IPS-NIHi7 (cell line): ENCODE results near the gene MST1.
A peak's percentile ranks its signal among the peaks of the same experiment; 100 is the strongest.
"Not testable (repeated sequence)": the region's sequence is repeated elsewhere in the genome, so short reads cannot be mapped to it uniquely, and the experiment has no call there.

Experiments used
- DNase-seq: peaks from one replicate; pipeline ENCODE4 v3.0.0; 2012; ENCODE audit warnings: mixed read lengths; ENCODE audit errors: extremely low spot score

The MST1 gene

DNA sequence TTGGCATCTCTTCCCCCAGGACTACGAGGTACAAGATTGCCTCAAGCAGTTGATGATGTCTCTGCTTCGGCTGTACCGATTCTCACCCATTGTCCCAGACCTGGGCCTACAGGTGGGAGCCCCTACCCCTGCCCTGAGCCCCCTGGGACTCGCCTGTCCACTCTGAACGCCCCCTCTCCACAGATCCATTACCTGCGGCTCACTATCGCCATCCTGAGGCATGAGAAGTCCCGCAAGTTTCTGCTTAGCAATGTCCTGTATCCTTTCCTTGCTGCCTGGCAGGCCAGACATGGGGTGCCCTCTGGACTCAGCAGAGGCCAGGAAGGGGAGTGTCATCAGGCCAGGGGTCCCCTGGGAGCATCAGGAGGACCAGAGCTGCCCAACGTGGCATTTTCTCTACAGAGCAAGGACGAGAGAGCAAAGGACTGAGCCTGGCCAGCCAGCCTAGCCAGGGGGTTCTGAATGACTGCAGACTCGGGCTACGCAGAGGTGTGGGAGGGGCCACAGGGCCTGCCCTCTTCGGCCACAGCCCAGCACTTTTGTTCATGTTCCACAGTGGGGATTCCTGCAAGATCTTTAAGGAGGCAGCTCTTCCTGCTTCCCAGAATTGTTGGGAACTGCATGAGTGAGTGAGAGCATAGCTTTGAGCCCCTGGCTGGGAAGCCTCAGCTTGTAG lies 11.3 kb upstream of the MST1 start:
- DNase-seq: peak; percentile 52

GRCh38 chr3:49700014-49700413 lies 10.7 kb upstream of the MST1 start:
- DNase-seq: no peak

DNA sequence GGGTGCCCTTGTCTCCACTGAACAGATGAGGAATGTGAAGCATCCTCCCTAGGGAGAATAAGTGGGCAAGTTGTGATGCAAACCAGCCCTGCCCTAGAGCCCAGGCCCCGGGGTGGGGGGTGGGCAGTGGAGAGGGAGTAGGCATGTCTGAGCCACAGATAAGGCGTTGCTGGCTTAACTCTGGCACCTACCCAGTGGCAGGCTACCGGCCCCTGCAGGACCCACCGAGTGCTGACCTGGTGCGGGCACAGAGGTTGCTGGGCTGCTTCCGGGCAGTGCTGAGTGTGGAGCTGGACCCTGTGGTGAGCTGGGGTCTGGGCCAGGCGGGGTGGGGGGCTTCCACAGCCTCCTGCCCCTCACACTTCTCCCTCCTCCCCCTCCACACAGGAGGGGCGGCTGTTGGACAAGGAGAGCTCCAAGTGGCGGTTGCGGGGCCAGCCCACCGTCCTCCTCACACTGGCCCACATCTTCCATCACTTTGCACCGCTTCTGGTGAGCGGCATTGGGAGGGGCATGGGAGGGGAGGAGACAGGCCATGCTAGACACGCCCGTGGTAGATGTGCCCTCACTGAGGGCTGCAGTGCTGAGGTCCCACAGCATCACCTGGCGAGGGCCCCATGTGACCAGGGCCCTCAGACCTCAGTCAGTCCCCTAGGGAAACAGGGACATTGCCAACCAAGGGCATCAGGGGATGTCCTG lies 10.2 kb upstream of the MST1 start:
- DNase-seq: no peak

DNA sequence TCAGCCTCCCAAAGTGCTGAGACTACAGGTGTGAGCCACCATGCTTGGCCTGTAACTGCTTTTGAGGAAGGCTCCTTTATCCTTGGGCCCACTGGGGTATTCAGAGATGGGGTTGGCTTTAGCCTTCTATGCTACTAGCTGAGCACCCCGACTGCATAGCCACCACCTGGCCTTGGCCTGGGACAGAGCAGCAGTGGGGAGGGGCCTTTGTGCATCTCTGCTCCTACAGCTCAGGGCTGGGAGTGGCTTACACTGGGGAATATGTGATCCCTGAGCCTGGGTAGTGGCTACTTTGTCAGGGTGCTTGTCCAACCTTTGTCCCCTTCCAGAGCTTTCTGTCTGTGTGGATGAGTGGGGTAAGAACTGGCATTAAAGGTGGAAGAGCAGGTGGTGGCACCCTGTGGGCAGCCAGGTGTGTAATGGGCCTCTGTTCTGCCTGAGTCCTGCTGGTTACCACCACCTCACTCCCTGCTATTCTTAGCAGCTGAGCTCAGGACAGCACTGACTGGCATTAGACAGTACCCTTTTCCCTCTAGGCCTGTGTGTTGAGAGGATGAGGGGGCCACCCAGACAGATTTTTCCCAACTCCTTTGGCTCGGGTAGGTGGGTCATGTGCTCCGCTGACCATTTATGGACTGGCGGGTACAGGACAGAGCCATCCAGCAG lies 6.2 kb upstream of the MST1 start:
- DNase-seq: not testable (repeated sequence)

GRCh38 chr3:49694409-49695070 lies 5.3 kb upstream of the MST1 start:
- DNase-seq: not testable (repeated sequence)

DNA sequence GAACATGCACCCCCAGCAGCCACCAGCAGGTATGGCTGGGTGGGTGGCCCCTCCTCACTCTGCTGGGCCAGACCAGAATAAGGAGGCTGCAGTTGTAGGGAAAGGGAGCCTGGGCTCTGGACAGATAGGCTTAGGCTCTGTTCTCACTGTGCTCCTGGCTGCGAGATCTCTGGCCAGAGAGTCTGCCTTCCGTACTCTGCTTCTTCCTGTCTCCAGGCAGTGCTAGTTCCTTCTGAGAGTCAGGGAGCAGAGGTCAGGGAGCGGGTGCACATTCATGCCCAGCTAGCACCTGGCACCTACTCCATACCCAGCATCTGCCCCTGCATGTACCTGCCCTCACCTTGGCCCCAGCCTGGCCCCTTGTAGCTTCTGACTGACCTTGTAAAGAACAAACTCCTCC lies 2.2 kb upstream of the MST1 start:
- DNase-seq: not testable (repeated sequence)

- DNase-seq: not testable (repeated sequence)
Measured at GRCh38 chr3:49690856-49691255, 1.6 kb upstream of the MST1 start.

GRCh38 chr3:49689908-49690624 lies 792 bp upstream of the MST1 start:
- DNase-seq: not testable (repeated sequence)

DNA sequence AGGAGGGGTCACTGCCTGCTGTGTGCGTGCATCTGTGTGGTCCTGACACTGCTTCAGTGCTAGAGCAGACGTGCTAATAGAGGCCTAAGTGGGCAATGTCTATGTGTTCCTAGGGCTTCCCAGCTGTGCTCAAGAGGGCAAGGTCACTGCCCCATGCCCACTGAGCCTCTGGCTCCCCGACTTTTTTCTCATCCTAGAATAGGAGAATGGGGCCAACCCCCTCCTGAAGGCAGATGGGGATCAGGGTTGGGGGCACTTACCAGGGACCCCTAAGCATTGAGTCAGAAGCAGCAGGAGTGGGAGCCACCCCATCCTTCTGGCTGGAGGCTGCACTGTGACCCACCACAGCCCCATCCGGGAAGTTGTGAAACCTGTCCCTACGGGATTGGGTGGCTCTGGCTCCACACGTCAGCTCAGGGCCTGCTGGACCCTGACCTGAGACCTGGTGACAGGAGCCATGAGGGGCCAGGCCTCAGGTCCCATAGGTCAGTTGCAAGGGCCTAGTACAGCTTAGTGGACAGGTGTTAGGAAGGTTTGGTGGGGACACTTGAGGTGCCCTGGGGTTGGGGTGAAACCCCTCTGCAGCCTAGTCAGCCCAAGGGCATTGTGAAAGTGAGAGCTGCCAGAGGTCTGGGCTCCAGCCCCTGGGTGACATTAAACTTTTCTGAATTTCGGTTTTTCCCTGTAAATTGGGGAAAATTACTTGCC lies 782 bp downstream of the MST1 start:
- not testable (repeated sequence) for DNase-seq

DNA sequence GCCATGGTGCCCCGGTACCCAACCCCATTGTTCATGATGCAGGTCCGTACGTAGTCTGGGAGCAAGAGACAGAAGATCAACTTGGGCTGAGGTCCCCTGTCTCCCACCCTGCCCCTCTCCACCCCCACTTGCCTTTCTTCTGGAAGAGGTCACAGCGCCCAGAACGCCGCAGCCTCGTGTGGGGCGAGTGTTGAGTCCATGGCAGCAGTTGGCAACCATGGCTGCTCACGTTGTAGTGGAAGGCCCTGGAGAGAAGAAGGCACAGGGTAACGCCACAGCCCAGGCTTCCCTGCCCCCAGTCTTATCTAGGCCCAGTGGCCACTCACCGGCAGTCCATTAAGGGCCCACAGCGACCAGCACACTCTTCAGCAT lies 1.9 kb downstream of the MST1 start:
- DNase-seq: not testable (repeated sequence)

GRCh38 chr3:49686769-49687423 lies 2.4 kb downstream of the MST1 start:
- DNase-seq: peak; percentile 74

- peak; percentile 33 for DNase-seq
Measured at GRCh38 chr3:49686346-49686745, 2.9 kb downstream of the MST1 start.

DNA sequence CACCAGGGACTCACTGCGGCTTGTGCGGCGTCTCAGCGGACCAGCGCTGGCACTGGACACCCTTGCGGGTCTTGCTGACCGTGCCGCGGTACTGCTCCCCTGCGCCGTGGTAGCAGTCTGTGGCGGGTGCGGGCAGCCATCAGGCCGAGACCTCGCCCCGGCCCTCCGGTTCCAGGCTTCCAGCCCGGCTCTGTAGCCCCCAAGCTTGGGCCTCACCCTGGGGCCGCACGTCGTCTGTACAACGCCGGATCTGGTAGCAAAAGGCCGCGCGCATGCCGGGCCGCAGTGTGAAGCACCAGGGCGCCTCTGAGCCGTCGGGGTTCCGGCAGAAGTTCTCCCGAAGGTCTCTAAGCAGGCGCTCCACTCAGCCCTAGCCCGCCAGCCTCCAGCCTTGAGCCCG lies 3.4 kb downstream of the MST1 start:
- DNase-seq: not testable (repeated sequence)

GRCh38 chr3:49685103-49685502 lies 4.2 kb downstream of the MST1 start:
- DNase-seq: not testable (repeated sequence)

DNA sequence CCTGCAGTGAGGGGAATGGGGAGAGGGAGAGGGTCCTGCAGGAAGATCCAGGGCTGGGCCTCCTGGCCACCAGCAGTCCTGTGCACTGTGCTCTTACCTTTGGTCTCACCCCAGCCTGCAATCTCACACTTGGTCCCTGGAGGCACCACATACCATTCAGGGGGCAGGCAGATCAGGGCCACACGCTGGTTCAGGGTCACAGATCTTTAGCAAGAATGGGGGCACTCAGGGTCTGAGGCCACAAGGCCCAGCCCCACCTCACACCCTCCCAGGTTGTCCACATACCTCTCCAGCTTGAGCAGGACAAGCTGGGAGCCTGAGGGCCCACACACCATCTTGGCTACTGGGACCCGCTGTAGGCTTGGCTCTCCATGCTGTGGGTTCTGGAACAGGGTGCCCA lies 4.8 kb downstream of the MST1 start:
- DNase-seq: not testable (repeated sequence)

- DNase-seq: no peak
Measured at GRCh38 chr3:49683162-49683561, 6.1 kb downstream of the MST1 start.

GRCh38 chr3:49681543-49681942 lies 7.7 kb downstream of the MST1 start:
- DNase-seq: no peak

DNA sequence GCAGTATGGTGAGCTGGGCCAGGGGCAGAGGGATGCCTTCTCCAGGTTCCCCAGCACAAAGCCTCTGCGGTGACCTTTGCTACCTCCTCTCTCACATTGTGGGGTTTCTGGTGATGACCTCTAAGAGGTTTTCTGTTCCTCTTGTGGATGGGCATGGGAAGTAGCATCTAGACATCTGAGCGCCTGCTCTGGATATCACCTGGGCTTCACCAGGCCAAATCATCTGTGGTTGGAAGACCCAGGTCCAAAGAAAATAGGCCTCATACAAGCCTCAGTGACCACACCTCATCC lies 8.1 kb downstream of the MST1 start:
- DNase-seq: no peak

DNA sequence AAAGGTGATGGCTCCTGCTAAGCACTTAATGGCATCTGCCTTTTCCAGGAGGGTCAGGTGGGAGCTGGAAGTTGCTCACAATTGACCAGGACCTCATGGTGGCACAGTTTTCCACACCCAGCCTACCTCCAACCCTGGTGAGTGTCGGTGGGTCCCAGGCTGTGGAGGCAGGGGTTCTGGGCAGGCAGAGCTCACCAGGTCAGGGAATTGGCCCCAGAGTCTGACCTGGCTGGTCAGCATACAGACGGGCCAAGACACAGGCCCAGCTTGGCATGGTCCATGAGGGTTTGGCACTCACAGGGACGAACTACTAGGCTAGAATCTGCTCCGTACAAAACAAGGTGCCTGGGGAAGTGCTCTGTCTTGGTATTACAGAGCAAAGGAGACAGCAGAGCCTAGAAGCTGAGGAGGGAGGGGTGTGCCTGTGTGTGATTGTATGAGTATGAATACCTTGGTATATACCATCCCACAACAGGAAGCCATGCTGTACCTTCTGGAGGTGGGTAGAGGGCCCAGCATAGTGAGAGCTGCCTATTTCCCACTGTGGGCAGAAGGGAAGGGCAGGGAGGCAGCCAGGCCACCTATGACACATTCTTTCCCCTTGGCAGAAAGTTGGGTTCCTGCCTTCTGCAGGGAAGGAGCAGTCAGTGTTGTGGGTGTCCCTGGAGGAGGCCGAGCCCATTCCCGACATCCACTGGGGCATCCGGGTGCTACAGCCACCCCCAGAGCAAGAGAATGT lies 8.6 kb downstream of the MST1 start:
- DNase-seq: no peak

DNA sequence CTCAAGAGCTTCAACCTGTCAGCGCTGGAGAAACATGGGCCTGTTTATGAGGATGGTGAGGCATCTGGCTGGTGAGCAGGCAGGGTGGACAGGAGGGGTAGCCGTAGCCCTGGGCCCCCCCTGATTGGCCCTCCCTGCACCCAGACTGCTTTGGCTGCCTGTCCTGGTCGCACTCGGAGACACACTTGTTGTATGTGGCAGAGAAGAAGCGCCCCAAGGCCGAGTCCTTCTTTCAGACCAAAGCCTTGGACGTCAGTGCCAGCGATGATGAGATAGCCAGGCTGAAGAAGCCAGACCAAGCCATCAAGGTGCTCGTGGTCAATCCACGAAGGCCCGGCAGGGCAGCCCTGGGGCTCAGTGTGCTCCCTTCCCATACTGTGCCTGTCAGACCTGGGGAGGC lies 13.4 kb downstream of the MST1 start:
- no peak for DNase-seq
